H9 (cell line): ENCODE data around the gene OR2T27. TPM values are rescaled to one million over a fixed set of nuclear protein-coding genes. Genes with fewer than 3 reads are reported as not detected.

Source experiments
- DNase-seq: peaks from one replicate; pipeline ENCODE4 v3.0.0-alpha.2; 2017
- H2AFZ ChIP-seq: one replicate; pipeline ENCODE4 v1.6.1; 2013; ENCODE audit warnings: mild to moderate bottlenecking, low read length, control low read depth, moderate library complexity
- H2AK5ac ChIP-seq: 2 replicates; pipeline ENCODE4 v1.6.1; 2013; ENCODE audit warnings: low read length, control low read depth, mixed read lengths; ENCODE audit not compliant: insufficient read length
- H2BK120ac ChIP-seq: one replicate; pipeline ENCODE4 v1.6.1; 2013; ENCODE audit warnings: low read depth, mild to moderate bottlenecking, low read length, control low read depth, inconsistent platforms; ENCODE audit not compliant: poor library complexity, severe bottlenecking
- H2BK12ac ChIP-seq: 2 replicates; pipeline ENCODE4 v1.6.1; 2013; ENCODE audit warnings: low read length, control low read depth, mixed read lengths, low read depth; ENCODE audit not compliant: insufficient read length
- H2BK15ac ChIP-seq: 2 replicates; pipeline ENCODE4 v1.6.1; 2013; ENCODE audit warnings: low read depth, low read length, control low read depth
- H2BK20ac ChIP-seq: one replicate; pipeline ENCODE4 v1.6.1; 2013; ENCODE audit warnings: low read depth, mild to moderate bottlenecking, low read length, control low read depth, inconsistent platforms; ENCODE audit not compliant: poor library complexity, severe bottlenecking
- H2BK5ac ChIP-seq: 2 replicates; pipeline ENCODE4 v1.6.1; 2013; ENCODE audit warnings: low read length, control low read depth, mixed read lengths; ENCODE audit not compliant: insufficient read length
- H3K14ac ChIP-seq: 2 replicates; pipeline ENCODE4 v1.6.1; 2013; ENCODE audit warnings: low read length, control low read depth; ENCODE audit not compliant: insufficient read depth
- H3K18ac ChIP-seq: 2 replicates; pipeline ENCODE4 v1.6.1; 2013; ENCODE audit warnings: low read depth, mild to moderate bottlenecking, mixed read lengths, low read length, control low read depth; ENCODE audit not compliant: insufficient read length
- H3K23ac ChIP-seq: 2 replicates; pipeline ENCODE4 v1.6.1; 2013; ENCODE audit warnings: low read length, control low read depth, mixed read lengths, low read depth; ENCODE audit not compliant: insufficient read length
- H3K23me2 ChIP-seq: 2 replicates; pipeline ENCODE4 v1.6.1; 2013; ENCODE audit warnings: low read depth, mild to moderate bottlenecking, mixed read lengths, low read length, control low read depth; ENCODE audit not compliant: insufficient read length, poor library complexity, severe bottlenecking
- H3K27ac ChIP-seq: 2 replicates; pipeline ENCODE4 v1.5.1; 2013; ENCODE audit warnings: low read length, control low read depth, mixed read lengths, low read depth; ENCODE audit not compliant: insufficient read length
- H3K27me3 ChIP-seq: 2 replicates; pipeline ENCODE4 v1.6.1; 2013; ENCODE audit warnings: low read length, control low read depth, inconsistent platforms; ENCODE audit not compliant: insufficient read depth
- H3K4ac ChIP-seq: 2 replicates; pipeline ENCODE4 v1.6.1; 2013; ENCODE audit warnings: low read depth, mild to moderate bottlenecking, control low read depth, inconsistent platforms, low read length, moderate library complexity
- H3K4me1 ChIP-seq: 2 replicates; pipeline ENCODE4 v1.6.1; 2013; ENCODE audit warnings: low read length, control low read depth, inconsistent platforms; ENCODE audit not compliant: insufficient read depth
- H3K4me2 ChIP-seq: 2 replicates; pipeline ENCODE4 v1.6.1; 2013; ENCODE audit warnings: low read length, control low read depth, mixed read lengths; ENCODE audit not compliant: insufficient read length, insufficient read depth
- H3K56ac ChIP-seq: 2 replicates; pipeline ENCODE4 v1.6.1; 2013; ENCODE audit warnings: low read depth, mild to moderate bottlenecking, mixed read lengths, low read length, control low read depth; ENCODE audit not compliant: insufficient read length
- H3K79me1 ChIP-seq: 2 replicates; pipeline ENCODE4 v1.6.1; 2013; ENCODE audit warnings: low read depth, mild to moderate bottlenecking, moderate library complexity, low read length, control low read depth, inconsistent platforms; ENCODE audit not compliant: insufficient read depth, poor library complexity, severe bottlenecking
- H3K79me2 ChIP-seq: 2 replicates; pipeline ENCODE4 v1.6.1; 2013; ENCODE audit warnings: low read length, control low read depth, inconsistent platforms; ENCODE audit not compliant: insufficient read depth
- H3K9ac ChIP-seq: 2 replicates; pipeline ENCODE4 v1.6.1; 2013; ENCODE audit warnings: low read length, control low read depth, mixed read lengths; ENCODE audit not compliant: insufficient read length; ENCODE audit errors: extremely low read depth
- H3K9me3 ChIP-seq: one replicate; pipeline ENCODE4 v1.6.1; 2013; ENCODE audit warnings: low read depth, low read length, inconsistent platforms; ENCODE audit not compliant: control insufficient read depth
- H3T11ph ChIP-seq: one replicate; pipeline ENCODE4 v1.6.1; 2013; ENCODE audit warnings: mild to moderate bottlenecking, low read length, control low read depth, inconsistent platforms
- H4K20me1 ChIP-seq: one replicate; pipeline ENCODE4 v1.6.1; 2013; ENCODE audit not compliant: control insufficient read depth, insufficient read length, insufficient read depth
- H4K5ac ChIP-seq: 2 replicates; pipeline ENCODE4 v1.6.1; 2013; ENCODE audit warnings: low read depth, mild to moderate bottlenecking, mixed read lengths, low read length, control low read depth; ENCODE audit not compliant: insufficient read length
- H4K8ac ChIP-seq: replicated peaks from 2 replicates; pipeline ENCODE4 v1.6.1; 2013; ENCODE audit warnings: low read length, control low read depth, mixed read lengths, low read depth; ENCODE audit not compliant: insufficient read length
- H4K91ac ChIP-seq: 2 replicates; pipeline ENCODE4 v1.6.1; 2013; ENCODE audit warnings: low read depth, mild to moderate bottlenecking, moderate library complexity, mixed read lengths, low read length, control low read depth; ENCODE audit not compliant: insufficient read length
- H3K27ac Mint-ChIP-seq, 3 experiments: 2 replicates in 2 of 3; 3 replicates in 1 of 3; pipeline ENCODE4 v1.8.0; 2020 to 2021; ENCODE audit warnings: mixed read lengths in 3 of 3, mild to moderate bottlenecking in 1 of 3, moderate library complexity in 1 of 3
- H3K27me3 Mint-ChIP-seq: 2 replicates; pipeline ENCODE4 v1.8.0; 2021; ENCODE audit warnings: low read depth, mild to moderate bottlenecking, moderate library complexity, mixed read lengths
- H3K36me3 Mint-ChIP-seq, 3 experiments: 2 replicates in 2 of 3; 3 replicates in 1 of 3; pipeline ENCODE4 v1.8.0; 2020 to 2021; ENCODE audit warnings: low read depth in 3 of 3, mixed read lengths in 3 of 3; ENCODE audit not compliant: insufficient read depth in 1 of 3
- H3K4me1 Mint-ChIP-seq, 2 experiments: 2 replicates each; pipeline ENCODE4 v1.8.0; 2020; ENCODE audit warnings: mixed read lengths in 2 of 2
- H3K4me3 Mint-ChIP-seq, 2 experiments: 2 replicates in 1 of 2; 3 replicates in 1 of 2; pipeline ENCODE4 v1.8.0; 2020 to 2021; ENCODE audit warnings: mild to moderate bottlenecking in 2 of 2, mixed read lengths in 2 of 2, moderate library complexity in 1 of 2
- H3K9me3 Mint-ChIP-seq, 2 experiments: 2 replicates in 1 of 2; 3 replicates in 1 of 2; pipeline ENCODE4 v1.8.0; 2020; ENCODE audit warnings: mild to moderate bottlenecking in 2 of 2, mixed read lengths in 2 of 2, moderate library complexity in 1 of 2
- CTCF ChIP-seq: fragments of 200-600 bp; sonication (generic); conservative IDR thresholded peaks from 3 replicates; pipeline ENCODE4 v1.8.0; 2021; ENCODE audit warnings: antibody characterized with exemption, mild to moderate bottlenecking
- WGBS: extraction: QIAGEN DNeasy Blood & Tissue Kit; methylation state at CpG from one replicate; pipeline ENCODE4 v1.1.7; 2013; ENCODE audit warnings: missing lambda C conversion rate, low lambda C conversion rate, mixed read lengths; ENCODE audit not compliant: insufficient read length; ENCODE audit errors: extremely low coverage; 5-methylcytosine and 5-hydroxymethylcytosine counted together
- total RNA-seq: library from RNA; stranded (reverse); gene quantifications from 2 replicates; pipeline ENCODE4 v1.2.1, GENCODE V29; 2021

Gene OR2T27
- total RNA-seq, 1 experiment from 2014 or later: not detected

DNA sequence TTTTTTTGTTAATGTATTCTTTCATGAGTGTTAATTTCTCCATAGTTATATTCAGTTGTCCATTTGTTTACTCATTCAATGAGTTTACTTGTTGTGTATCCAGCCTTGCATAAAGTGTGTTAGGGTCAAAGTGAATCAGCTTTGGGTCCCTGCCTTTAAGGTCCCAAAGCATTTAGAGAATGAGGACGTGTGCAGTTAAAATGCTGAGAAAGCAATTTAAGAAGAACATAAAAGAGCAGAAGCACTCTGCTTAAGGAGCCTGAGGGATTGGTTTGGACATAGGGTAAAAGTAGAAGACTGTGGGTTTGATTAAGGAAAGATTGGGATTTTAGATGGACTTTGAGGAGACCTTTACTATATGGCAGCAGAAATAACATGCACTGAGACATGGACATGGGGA is 43.8 kb upstream of the OR2T27 start:
- no peak for TF ChIP-seq CTCF
- Histone ChIP-seq H3K79me1 (no peaks in the 10 kb centered on the region), H3K27ac (no peak overlapping the region), H2BK12ac (no peak overlapping the region), H3K9me3 (peaks cover 79% of the 10 kb centered on the region), H4K91ac (no peak overlapping the region), H2BK5ac (no peak overlapping the region), H3K23me2 (no peaks in the 10 kb centered on the region), H3K4ac (no peak overlapping the region), H3K4me2 (no peak overlapping the region), H3K56ac (no peak overlapping the region), H3K79me2 (no peaks in the 10 kb centered on the region), H3T11ph (no peak overlapping the region), H2AK5ac (no peak overlapping the region), H3K18ac (no peak overlapping the region), H2BK15ac (no peak overlapping the region), H4K5ac (no peak overlapping the region), H3K4me1 (no peaks in the 10 kb centered on the region), H4K8ac (no peak overlapping the region), H2BK20ac (no peak overlapping the region), H2AFZ (no peak overlapping the region), H3K14ac (no peak overlapping the region), H2BK120ac (no peak overlapping the region), H3K23ac (no peak overlapping the region), H4K20me1 (no peaks in the 10 kb centered on the region), H3K9ac (no peak overlapping the region), H3K27me3 (no peaks in the 10 kb centered on the region)
- WGBS: no CpG with 5 or more reads among the region's 1 CpG
- no peak overlapping the region for H3K4me3 Mint-ChIP-seq
- DNase-seq: no peak
- no peaks in the 10 kb centered on the region for H3K27me3 Mint-ChIP-seq
- H3K9me3 Mint-ChIP-seq: peaks cover 60 to 64% of the 10 kb centered on the region in 2 experiments
- H3K4me1 Mint-ChIP-seq: no peaks in the 10 kb centered on the region
- no peak overlapping the region for H3K27ac Mint-ChIP-seq
- peaks cover 4 to 16% (median 6%) of the 10 kb centered on the region in 3 experiments; a peak in 5 of 7 replicates for H3K36me3 Mint-ChIP-seq
